Chondrocyte (in vitro differentiated cells): ENCODE data around the gene IAPP. TPM values are rescaled to one million over a fixed set of nuclear protein-coding genes. Genes with fewer than 3 reads are reported as not detected.
"Not testable (repeated sequence)": the region's sequence is repeated elsewhere in the genome, so short reads cannot be mapped to it uniquely, and the experiment has no call there.

Experiments
- DNase-seq: peaks from one replicate; pipeline ENCODE4 v3.0.0; 2021; ENCODE audit warnings: mixed read lengths, low spot score
- H3K27ac Mint-ChIP-seq: one replicate; pipeline ENCODE4 v1.8.0; 2021; ENCODE audit warnings: mild to moderate bottlenecking, moderate library complexity, mixed read lengths; ENCODE audit not compliant: unreplicated experiment
- H3K27me3 Mint-ChIP-seq: 2 replicates; pipeline ENCODE4 v1.8.0; 2021; ENCODE audit warnings: low read depth, mixed read lengths
- H3K36me3 Mint-ChIP-seq: 2 replicates; pipeline ENCODE4 v1.8.0; 2021; ENCODE audit warnings: low read depth, mixed read lengths
- H3K4me1 Mint-ChIP-seq: 2 replicates; pipeline ENCODE4 v1.8.0; 2021; ENCODE audit warnings: low read depth, mild to moderate bottlenecking, mixed read lengths
- H3K4me3 Mint-ChIP-seq: one replicate; pipeline ENCODE4 v1.8.0; 2021; ENCODE audit warnings: mild to moderate bottlenecking, moderate library complexity, mixed read lengths; ENCODE audit not compliant: unreplicated experiment
- H3K9me3 Mint-ChIP-seq: 2 replicates; pipeline ENCODE4 v1.8.0; 2021; ENCODE audit warnings: low read depth, mixed read lengths
- total RNA-seq: library from RNA; stranded (reverse); gene quantifications from 3 replicates; pipeline ENCODE4 v1.2.1, GENCODE V29; 2021
- TF ChIP-seq, protein P1 (sequence below): fragments of 200-600 bp; sonication (generic); IDR thresholded peaks from 2 replicates; pipeline ENCODE4 v1.5.0; 2021; ENCODE audit warnings: antibody characterized with exemption, mild to moderate bottlenecking, moderate library complexity

IAPP gene
- total RNA-seq, 1 donor from 2014 or later, result not detected

DNA sequence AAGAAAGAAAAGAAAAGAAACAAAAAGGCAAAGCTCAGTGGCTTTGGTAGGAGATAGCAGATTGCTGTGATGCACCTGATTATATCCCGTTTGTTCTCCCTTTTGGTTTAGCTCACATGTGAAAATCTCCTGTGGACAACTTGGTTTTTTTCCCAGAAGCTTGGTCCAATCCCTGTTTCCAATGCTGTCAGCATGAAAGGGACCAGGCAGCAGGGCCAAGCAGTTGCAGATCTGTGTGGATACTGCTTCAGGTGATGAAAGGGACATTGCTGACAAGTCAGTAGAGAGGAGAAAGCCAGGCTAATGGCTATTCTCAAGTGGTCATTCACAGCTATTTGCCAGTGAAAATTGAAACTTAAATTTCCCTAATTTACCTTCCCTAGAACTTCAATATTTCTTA lies 19.2 kb upstream of the IAPP start:
- TF ChIP-seq, protein P1, sequence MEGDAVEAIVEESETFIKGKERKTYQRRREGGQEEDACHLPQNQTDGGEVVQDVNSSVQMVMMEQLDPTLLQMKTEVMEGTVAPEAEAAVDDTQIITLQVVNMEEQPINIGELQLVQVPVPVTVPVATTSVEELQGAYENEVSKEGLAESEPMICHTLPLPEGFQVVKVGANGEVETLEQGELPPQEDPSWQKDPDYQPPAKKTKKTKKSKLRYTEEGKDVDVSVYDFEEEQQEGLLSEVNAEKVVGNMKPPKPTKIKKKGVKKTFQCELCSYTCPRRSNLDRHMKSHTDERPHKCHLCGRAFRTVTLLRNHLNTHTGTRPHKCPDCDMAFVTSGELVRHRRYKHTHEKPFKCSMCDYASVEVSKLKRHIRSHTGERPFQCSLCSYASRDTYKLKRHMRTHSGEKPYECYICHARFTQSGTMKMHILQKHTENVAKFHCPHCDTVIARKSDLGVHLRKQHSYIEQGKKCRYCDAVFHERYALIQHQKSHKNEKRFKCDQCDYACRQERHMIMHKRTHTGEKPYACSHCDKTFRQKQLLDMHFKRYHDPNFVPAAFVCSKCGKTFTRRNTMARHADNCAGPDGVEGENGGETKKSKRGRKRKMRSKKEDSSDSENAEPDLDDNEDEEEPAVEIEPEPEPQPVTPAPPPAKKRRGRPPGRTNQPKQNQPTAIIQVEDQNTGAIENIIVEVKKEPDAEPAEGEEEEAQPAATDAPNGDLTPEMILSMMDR, result no peak
- no peaks in the 10 kb centered on the region for H3K36me3 Mint-ChIP-seq
- no peak overlapping the region for H3K27ac Mint-ChIP-seq
- no peaks in the 10 kb centered on the region for H3K4me1 Mint-ChIP-seq
- DNase-seq, result no peak
- H3K9me3 Mint-ChIP-seq, result no peaks in the 10 kb centered on the region
- no peak overlapping the region for H3K4me3 Mint-ChIP-seq
- H3K27me3 Mint-ChIP-seq, result no peaks in the 10 kb centered on the region

DNA sequence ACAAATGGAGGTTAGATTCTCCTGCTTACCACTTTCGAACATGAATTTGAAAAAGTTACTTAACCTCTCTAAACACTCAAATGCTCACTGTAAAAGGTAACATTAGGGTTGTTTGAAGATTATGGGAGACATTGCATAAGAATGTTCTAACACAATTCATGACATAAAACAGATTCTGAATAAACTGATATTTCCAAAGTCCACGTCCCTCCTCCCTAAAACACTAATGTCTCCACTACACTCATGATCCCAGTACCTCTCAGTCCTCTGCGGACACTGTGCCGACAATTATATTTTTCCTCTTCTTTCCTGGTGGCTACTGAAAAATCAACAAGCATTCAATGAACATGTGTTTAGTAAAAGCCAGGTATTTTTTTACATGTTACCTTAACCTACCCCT lies 18.8 kb upstream of the IAPP start:
- Mint-ChIP-seq H3K27ac (no peak overlapping the region), H3K36me3 (no peaks in the 10 kb centered on the region), H3K4me3 (no peak overlapping the region), H3K27me3 (no peaks in the 10 kb centered on the region), H3K9me3 (no peaks in the 10 kb centered on the region), H3K4me1 (no peaks in the 10 kb centered on the region)
- TF ChIP-seq, protein P1, result no peak
- no peak for DNase-seq

DNA sequence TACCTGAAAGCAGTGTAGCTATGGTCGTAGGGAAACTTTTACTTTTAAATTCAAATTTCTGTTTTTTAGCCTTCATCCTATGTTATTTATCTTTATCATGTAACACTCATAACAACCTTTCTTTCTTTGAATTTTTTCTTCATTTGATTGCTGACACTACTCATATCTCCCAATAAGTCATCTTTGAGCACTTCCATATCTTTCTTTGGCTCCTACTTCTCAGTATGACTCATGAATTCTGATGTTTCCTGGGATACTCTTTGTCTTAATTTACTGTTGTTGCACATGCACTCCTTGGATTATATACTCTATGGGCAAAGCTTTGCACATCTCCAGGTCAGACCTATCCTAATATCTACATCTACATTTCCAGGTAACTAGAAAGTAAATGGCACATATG lies 18.1 kb upstream of the IAPP start:
- H3K36me3 Mint-ChIP-seq, result no peaks in the 10 kb centered on the region
- no peak overlapping the region for H3K4me3 Mint-ChIP-seq
- no peak overlapping the region for H3K27ac Mint-ChIP-seq
- TF ChIP-seq, protein P1, result no peak
- DNase-seq, result no peak
- H3K27me3 Mint-ChIP-seq, result no peaks in the 10 kb centered on the region
- H3K9me3 Mint-ChIP-seq, result no peaks in the 10 kb centered on the region
- no peaks in the 10 kb centered on the region for H3K4me1 Mint-ChIP-seq

DNA sequence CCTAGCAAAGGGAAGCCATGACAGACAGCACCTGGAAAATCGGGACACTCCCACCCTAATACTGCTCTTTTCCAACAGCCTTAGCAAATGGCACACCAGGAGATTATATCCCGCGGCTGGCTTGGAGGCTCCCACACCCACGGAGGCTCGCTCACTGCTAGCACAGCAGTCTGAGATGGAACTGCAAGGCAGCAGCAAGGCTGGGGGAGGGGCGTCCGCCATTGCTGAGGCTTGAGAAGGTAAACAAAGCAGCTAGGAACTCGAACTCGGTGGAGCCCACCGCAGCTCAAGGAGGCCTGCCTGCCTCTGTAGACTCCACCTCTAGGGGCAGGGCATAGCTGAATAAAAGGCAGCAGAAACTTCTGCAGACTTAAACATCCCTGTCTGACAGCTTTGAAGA lies 12.1 kb upstream of the IAPP start:
- not testable (repeated sequence) for H3K27me3 Mint-ChIP-seq, DNase-seq, H3K4me1 Mint-ChIP-seq, H3K4me3 Mint-ChIP-seq, H3K36me3 Mint-ChIP-seq, H3K27ac Mint-ChIP-seq
- peaks cover 23% of the 10 kb centered on the region for H3K9me3 Mint-ChIP-seq

DNA sequence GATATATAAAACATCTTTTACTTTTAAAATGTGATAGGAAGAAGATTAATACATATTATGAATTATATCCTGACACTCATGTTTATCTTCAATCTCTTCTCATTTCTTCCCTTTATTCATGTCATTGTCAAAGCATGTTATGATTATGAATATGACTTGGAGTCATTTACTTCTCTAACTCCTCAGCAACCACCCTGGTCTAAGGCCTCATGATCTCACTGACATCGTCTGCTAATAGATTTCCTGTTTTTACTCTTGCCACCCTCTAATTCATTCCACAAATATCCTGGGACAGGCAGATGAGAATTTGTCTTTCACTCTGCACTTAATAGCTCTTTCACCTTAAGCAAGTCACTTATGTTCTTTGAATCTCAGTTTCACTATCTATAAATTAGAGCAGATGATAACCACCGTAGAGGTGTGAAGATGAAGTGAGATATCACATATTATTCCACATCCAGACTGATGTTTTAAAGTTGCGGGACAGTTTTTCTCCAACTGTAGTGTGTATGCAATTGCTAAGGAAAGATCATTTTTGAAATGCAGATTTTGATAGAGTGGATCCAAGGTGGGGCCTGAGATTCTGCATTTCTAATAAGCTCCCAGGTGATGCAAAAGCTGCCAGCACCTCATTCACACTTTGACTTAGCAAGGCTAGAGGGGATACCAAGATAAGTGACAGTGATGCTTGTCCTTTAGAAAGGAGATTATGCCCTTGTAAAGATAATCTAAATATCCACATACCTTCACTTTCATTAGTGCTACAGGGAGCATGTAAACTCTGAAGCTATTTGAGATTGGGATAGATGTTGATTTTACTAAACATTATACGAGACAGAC lies 3.3 kb upstream of the IAPP start:
- DNase-seq, result no peak
- no peak overlapping the region for H3K4me3 Mint-ChIP-seq
- no peaks in the 10 kb centered on the region for H3K27me3 Mint-ChIP-seq
- TF ChIP-seq, protein P1, result no peak
- peaks cover 2% of the 10 kb centered on the region for H3K36me3 Mint-ChIP-seq
- peaks cover 6% of the 10 kb centered on the region for H3K9me3 Mint-ChIP-seq
- H3K4me1 Mint-ChIP-seq, result peaks cover 9% of the 10 kb centered on the region
- H3K27ac Mint-ChIP-seq, result no peak overlapping the region
